HG03521 (cell line): ENCODE measurements around the gene GRP.

ENCODE experiments used
- ATAC-seq: cut with Tn5 transposase; IDR thresholded peaks from one replicate; pipeline ENCODE4 v1.9.1; 2021; ENCODE audit warnings: mild to moderate bottlenecking, moderate library complexity; ENCODE audit not compliant: unreplicated experiment

The GRP gene

GRCh38 chr18:59266886-59267502 lies 47.0 kb downstream of the GRP start:
- no peak for ATAC-seq

GRCh38 chr18:59267503-59268126 lies 47.7 kb downstream of the GRP start:
- no peak for ATAC-seq

- ATAC-seq = no peak
These were observed 48.3 kb downstream of the GRP start for GRCh38 chr18:59268127-59268720.

GRCh38 chr18:59268721-59269562 lies 49.0 kb downstream of the GRP start:
- ATAC-seq = no peak

- no peak for ATAC-seq
These were observed 49.7 kb downstream of the GRP start for GRCh38 chr18:59269563-59270119.

GRCh38 chr18:59270689-59271257 lies 50.8 kb downstream of the GRP start:
- no peak for ATAC-seq

GRCh38 chr18:59271606-59272220 lies 51.8 kb downstream of the GRP start:
- ATAC-seq = no peak

GRCh38 chr18:59272221-59272888 lies 52.4 kb downstream of the GRP start:
- peak; percentile 34 for ATAC-seq

- ATAC-seq = peak; percentile 55
These were observed 53.2 kb downstream of the GRP start, which contains the start of gene RAX for GRCh38 chr18:59272891-59273758. Gene RAX (minus strand): TSS chr18:59273454. CDS start chr18:59273206, 248 bp downstream.

GRCh38 chr18:59273759-59274532 lies 54.0 kb downstream of the GRP start:
- no peak for ATAC-seq

GRCh38 chr18:59274533-59274928 lies 54.6 kb downstream of the GRP start:
- no peak for ATAC-seq

- no peak for ATAC-seq
These were observed 55.5 kb downstream of the GRP start for GRCh38 chr18:59275406-59275949.

- no peak for ATAC-seq
These were observed 56.1 kb downstream of the GRP start for GRCh38 chr18:59276047-59276446.

- no peak for ATAC-seq
These were observed 58.8 kb downstream of the GRP start for GRCh38 chr18:59278793-59279192.

- no peak for ATAC-seq
These were observed 59.2 kb downstream of the GRP start for GRCh38 chr18:59279193-59279592.

- ATAC-seq = no peak
These were observed 59.8 kb downstream of the GRP start for GRCh38 chr18:59279722-59280121.
